ENCODE results near the gene RFX5.

The RFX5 gene

GRCh38 chr1:151315565-151316235 is 31.4 kb downstream of the RFX5 start:
- no peak for DNase-seq

GRCh38 chr1:151314137-151314875 is 32.7 kb downstream of the RFX5 start:
- DNase-seq = no peak

- no peak for DNase-seq
These were observed 33.6 kb downstream of the RFX5 start for GRCh38 chr1:151313501-151313900.

GRCh38 chr1:151312826-151313225 is 34.2 kb downstream of the RFX5 start:
- DNase-seq = no peak

GRCh38 chr1:151312411-151312810 is 34.6 kb downstream of the RFX5 start:
- DNase-seq = no peak

GRCh38 chr1:151311589-151312331 is 35.3 kb downstream of the RFX5 start:
- DNase-seq = peak; percentile 64

GRCh38 chr1:151311011-151311410 is 36.0 kb downstream of the RFX5 start:
- DNase-seq = no peak

- DNase-seq = no peak
These were observed 37.2 kb downstream of the RFX5 start for GRCh38 chr1:151309811-151310323.

GRCh38 chr1:151294742-151295462 is 52.1 kb downstream of the RFX5 start:
- no peak for DNase-seq

GRCh38 chr1:151293093-151293492 is 54.0 kb downstream of the RFX5 start:
- no peak for DNase-seq

GRCh38 chr1:151292207-151293030 is 54.6 kb downstream of the RFX5 start:
- no peak for DNase-seq

- DNase-seq = no peak
These were observed 56.2 kb downstream of the RFX5 start for GRCh38 chr1:151290709-151291303.

All from activated CD4-positive, CD25-positive, alpha-beta regulatory T cell treated with anti-CD3 and anti-CD28 coated beads, Interleukin-2, amount 50 U/mL, for 72 hours (primary cell).